C4-2B (cell line): ENCODE data around the gene GNB1L.

ENCODE experiments used
- ZFX ChIP-seq: fragments of 450-650 bp; IDR thresholded peaks from 2 replicates; pipeline ENCODE4 v1.6.1; 2017
- TF ChIP-seq, protein P1 (sequence below): fragments of 450-650 bp; conservative IDR thresholded peaks from 2 replicates; pipeline ENCODE4 v1.5.1; 2017; ENCODE audit warnings: mild to moderate bottlenecking

DNA sequence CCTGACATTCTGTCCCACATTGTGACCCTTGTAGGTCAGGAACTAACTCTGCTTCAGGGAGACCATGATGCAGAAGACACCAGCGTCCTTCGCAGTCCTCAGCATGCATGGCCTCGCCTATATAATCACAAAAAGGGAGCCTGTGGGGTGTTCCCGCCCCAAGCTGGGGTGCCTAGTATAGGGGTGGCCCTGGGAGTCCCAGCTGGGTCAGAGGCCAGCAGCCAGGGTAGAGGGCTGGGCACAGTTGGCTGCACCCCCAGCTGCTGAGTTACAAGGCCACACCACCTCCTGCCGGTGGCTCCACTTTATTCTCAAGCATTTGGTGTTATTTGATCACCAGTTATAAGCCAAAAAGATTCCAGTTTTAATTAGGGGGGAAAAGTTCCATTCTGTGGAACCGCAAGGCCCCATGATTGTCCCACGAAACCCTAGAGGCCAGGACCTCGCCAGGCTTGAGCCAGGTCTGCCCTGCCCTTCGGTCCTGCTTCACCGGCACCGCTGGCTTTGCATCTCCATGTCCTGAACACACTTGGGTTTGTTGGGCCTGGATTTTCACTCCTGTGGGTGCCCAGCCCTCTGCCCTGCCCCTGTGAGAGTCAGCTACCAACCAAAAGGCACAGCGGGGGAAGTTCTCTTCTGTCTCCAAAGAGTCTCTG is 15.0 kb upstream of the GNB1L start:
- TF ChIP-seq, protein P1, sequence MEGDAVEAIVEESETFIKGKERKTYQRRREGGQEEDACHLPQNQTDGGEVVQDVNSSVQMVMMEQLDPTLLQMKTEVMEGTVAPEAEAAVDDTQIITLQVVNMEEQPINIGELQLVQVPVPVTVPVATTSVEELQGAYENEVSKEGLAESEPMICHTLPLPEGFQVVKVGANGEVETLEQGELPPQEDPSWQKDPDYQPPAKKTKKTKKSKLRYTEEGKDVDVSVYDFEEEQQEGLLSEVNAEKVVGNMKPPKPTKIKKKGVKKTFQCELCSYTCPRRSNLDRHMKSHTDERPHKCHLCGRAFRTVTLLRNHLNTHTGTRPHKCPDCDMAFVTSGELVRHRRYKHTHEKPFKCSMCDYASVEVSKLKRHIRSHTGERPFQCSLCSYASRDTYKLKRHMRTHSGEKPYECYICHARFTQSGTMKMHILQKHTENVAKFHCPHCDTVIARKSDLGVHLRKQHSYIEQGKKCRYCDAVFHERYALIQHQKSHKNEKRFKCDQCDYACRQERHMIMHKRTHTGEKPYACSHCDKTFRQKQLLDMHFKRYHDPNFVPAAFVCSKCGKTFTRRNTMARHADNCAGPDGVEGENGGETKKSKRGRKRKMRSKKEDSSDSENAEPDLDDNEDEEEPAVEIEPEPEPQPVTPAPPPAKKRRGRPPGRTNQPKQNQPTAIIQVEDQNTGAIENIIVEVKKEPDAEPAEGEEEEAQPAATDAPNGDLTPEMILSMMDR = no peak
- no peak for TF ChIP-seq ZFX
